Activated T-cell treated with anti-CD3 and anti-CD28 coated beads, Interleukin-2, amount 50 U/mL, for 4 hours (primary cell): ENCODE measurements around the gene CTU2. TPM values are rescaled to one million over a fixed set of nuclear protein-coding genes. Genes with fewer than 3 reads are reported as not detected.

Source experiments
- total RNA-seq, 3 donors: library from RNA; stranded (reverse); gene quantifications; one replicate each; pipeline ENCODE4 v1.2.1, GENCODE V29; 2021

The CTU2 gene
- total RNA-seq, 3 donors from 2014 or later = 96.8 to 129 (median 116) TPM

Other genes starting within 250 kb of the CTU2 start
- 100 to 1,000 TPM; 117 to 122 (median 118) TPM for gene ZC3H18, start 136.1 kb upstream of the CTU2 start, total RNA-seq
- not detected for gene IL17C, start 67.9 kb upstream of the CTU2 start, total RNA-seq
- gene CYBA, start 55.5 kb upstream of the CTU2 start, total RNA-seq = 100 to 1,000 TPM; 110 to 147 (median 117) TPM
- 10 to 100 TPM; 39.0 to 49.2 (median 44.4) TPM for gene MVD, start 43.4 kb upstream of the CTU2 start, total RNA-seq
- gene SNAI3, start 20.0 kb upstream of the CTU2 start, total RNA-seq = 1 to 10 TPM in 2 of 3 donors, under 1 TPM in 1; 0.90 to 1.3 (median 1.2) TPM
- gene RNF166, start 95 bp upstream of the CTU2 start, total RNA-seq = 10 to 100 TPM; 28.0 to 45.7 (median 30.6) TPM
- 100 to 1,000 TPM; 116 to 171 (median 139) TPM for gene PIEZO1, start 78.7 kb downstream of the CTU2 start, total RNA-seq
- 10 to 100 TPM; 81.0 to 96.4 (median 87.2) TPM for gene CDT1, start 97.3 kb downstream of the CTU2 start, total RNA-seq
- 100 to 1,000 TPM; 534 to 566 (median 566) TPM for gene APRT, start 105.4 kb downstream of the CTU2 start, total RNA-seq
- 10 to 100 TPM; 20.6 to 24.1 (median 21.1) TPM for gene GALNS, start 150.4 kb downstream of the CTU2 start, total RNA-seq
- gene TRAPPC2L, start 150.6 kb downstream of the CTU2 start, total RNA-seq = 100 to 1,000 TPM in 1 of 3 donors, 10 to 100 TPM in 2; 78.9 to 105 (median 98.0) TPM
- gene PABPN1L, start 160.2 kb downstream of the CTU2 start, total RNA-seq = not detected